Measurements from ENCODE around the gene MGMT. TPM values are rescaled to one million over a fixed set of nuclear protein-coding genes. Genes with fewer than 3 reads are reported as not detected.

MGMT gene
- total RNA-seq, 1 experiment from 2014 or later = 21.2 TPM

GRCh38 chr10:129740532-129741279 is 273.7 kb downstream of the MGMT start:
- H3K27ac ChIP-seq = no peak overlapping the region
- no peak for DNase-seq
- H3K4me1 ChIP-seq (replicated peaks; ENCODE audit: insufficient read depth) = no peaks in the 10 kb centered on the region
- ChIA-PET CTCF (no interaction called here), POLR2A (ENCODE audit: unreplicated experiment) (no interaction called here)
- TF ChIP-seq EZH2 (IDR thresholded peaks at IDR 0.05; ENCODE audit: low read depth) = no peak
- TF ChIP-seq, protein P1, sequence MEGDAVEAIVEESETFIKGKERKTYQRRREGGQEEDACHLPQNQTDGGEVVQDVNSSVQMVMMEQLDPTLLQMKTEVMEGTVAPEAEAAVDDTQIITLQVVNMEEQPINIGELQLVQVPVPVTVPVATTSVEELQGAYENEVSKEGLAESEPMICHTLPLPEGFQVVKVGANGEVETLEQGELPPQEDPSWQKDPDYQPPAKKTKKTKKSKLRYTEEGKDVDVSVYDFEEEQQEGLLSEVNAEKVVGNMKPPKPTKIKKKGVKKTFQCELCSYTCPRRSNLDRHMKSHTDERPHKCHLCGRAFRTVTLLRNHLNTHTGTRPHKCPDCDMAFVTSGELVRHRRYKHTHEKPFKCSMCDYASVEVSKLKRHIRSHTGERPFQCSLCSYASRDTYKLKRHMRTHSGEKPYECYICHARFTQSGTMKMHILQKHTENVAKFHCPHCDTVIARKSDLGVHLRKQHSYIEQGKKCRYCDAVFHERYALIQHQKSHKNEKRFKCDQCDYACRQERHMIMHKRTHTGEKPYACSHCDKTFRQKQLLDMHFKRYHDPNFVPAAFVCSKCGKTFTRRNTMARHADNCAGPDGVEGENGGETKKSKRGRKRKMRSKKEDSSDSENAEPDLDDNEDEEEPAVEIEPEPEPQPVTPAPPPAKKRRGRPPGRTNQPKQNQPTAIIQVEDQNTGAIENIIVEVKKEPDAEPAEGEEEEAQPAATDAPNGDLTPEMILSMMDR (conservative IDR thresholded peaks at IDR 0.05) = no peak
- H3K36me3 ChIP-seq (ENCODE audit: low read depth) = no peaks in the 10 kb centered on the region
- intact Hi-C loops (cut with micrococcal nuclease; ENCODE audit: unreplicated experiment) = no loop called here
- no peaks in the 10 kb centered on the region for H3K79me2 ChIP-seq (ENCODE audit: low read depth)
- no peaks in the 10 kb centered on the region for H3F3A ChIP-seq (ENCODE audit: insufficient read depth, low read depth)
- no peaks in the 10 kb centered on the region for H3K9me3 ChIP-seq (ENCODE audit: insufficient read depth, low read depth)
- no peak overlapping the region for H3K4me3 ChIP-seq
- no peak overlapping the region for H3K4me2 ChIP-seq
- H3K27me3 ChIP-seq (ENCODE audit: insufficient read depth, low read depth) = no peaks in the 10 kb centered on the region
- H2AFZ ChIP-seq = no peak overlapping the region
- no peaks in the 10 kb centered on the region for H3K9me2 ChIP-seq (ENCODE audit: insufficient read depth)
- BruUV-seq (replicated peaks) = no TSS peak
- H4K20me1 ChIP-seq (ENCODE audit: insufficient read depth) = no peaks in the 10 kb centered on the region

GRCh38 chr10:129741280-129741977 is 274.4 kb downstream of the MGMT start:
- ChIA-PET CTCF (no interaction called here), POLR2A (ENCODE audit: unreplicated experiment) (no interaction called here)
- no TSS peak for BruUV-seq (replicated peaks)
- no peaks in the 10 kb centered on the region for H3K36me3 ChIP-seq (ENCODE audit: low read depth)
- H3K4me1 ChIP-seq (replicated peaks; ENCODE audit: insufficient read depth) = no peaks in the 10 kb centered on the region
- H3K9me3 ChIP-seq (ENCODE audit: insufficient read depth, low read depth) = no peaks in the 10 kb centered on the region
- TF ChIP-seq, protein P1 (conservative IDR thresholded peaks at IDR 0.05) = no peak
- intact Hi-C loops (cut with micrococcal nuclease; ENCODE audit: unreplicated experiment) = no loop called here
- no peak overlapping the region for H3K27ac ChIP-seq
- H3F3A ChIP-seq (ENCODE audit: insufficient read depth, low read depth) = no peaks in the 10 kb centered on the region
- H4K20me1 ChIP-seq (ENCODE audit: insufficient read depth) = no peaks in the 10 kb centered on the region
- DNase-seq = no peak
- no peak overlapping the region for H3K4me3 ChIP-seq
- no peak overlapping the region for H2AFZ ChIP-seq
- H3K27me3 ChIP-seq (ENCODE audit: insufficient read depth, low read depth) = no peaks in the 10 kb centered on the region
- no peaks in the 10 kb centered on the region for H3K79me2 ChIP-seq (ENCODE audit: low read depth)
- H3K9me2 ChIP-seq (ENCODE audit: insufficient read depth) = no peaks in the 10 kb centered on the region
- no peak overlapping the region for H3K4me2 ChIP-seq

DNA sequence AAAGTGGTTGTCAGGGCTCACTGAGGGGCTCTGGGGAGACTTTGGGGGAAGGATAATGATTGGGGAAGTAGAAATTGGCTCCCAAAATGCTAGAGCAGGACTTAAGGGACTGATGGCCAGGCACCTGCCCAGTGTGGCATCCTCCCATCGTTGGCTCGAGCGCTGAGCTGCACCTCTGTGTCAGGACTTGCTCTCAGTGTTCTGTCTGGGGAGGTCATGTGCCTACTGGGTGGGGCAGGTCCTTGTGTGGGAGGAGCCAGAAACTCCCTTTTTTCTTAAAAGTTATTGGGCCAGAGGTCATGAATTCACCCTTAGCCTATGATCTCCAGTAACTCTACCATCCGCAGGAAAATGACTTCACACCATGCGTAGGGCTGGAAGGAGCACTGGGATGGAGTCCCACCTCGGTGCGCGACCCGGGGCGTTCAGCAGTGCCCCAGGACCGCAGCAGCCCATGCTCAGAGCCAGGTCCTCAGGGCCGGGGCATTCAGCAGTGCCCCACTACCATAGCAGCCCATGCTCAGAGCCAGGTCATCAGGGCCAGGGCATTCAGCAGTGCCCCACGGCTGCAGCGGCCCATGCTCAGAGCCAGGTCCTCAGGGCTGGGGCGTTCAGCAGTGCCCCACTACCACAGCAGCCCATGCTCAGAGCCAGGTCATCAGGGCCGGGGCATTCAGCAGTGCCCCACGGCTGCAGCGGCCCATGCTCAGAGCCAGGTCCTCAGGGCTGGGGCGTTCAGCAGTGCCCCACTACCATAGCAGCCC is 275.1 kb downstream of the MGMT start:
- CTCF ChIA-PET = no interaction called here
- TF ChIP-seq, protein P1 (conservative IDR thresholded peaks at IDR 0.05) = no peak
- no peak for TF ChIP-seq EZH2 (IDR thresholded peaks at IDR 0.05; ENCODE audit: low read depth)
- H3K4me1 ChIP-seq (replicated peaks; ENCODE audit: insufficient read depth) = no peaks in the 10 kb centered on the region
- H3F3A ChIP-seq (ENCODE audit: insufficient read depth, low read depth) = no peaks in the 10 kb centered on the region
- H3K36me3 ChIP-seq (ENCODE audit: low read depth) = no peaks in the 10 kb centered on the region
- H3K27ac ChIP-seq = no peak overlapping the region
- intact Hi-C loops (cut with micrococcal nuclease; ENCODE audit: unreplicated experiment) = no loop called here
- H3K9me2 ChIP-seq (ENCODE audit: insufficient read depth) = no peaks in the 10 kb centered on the region
- H3K4me2 ChIP-seq = no peak overlapping the region
- no TSS peak for BruUV-seq (replicated peaks)
- H3K4me3 ChIP-seq = no peak overlapping the region
- no peak for DNase-seq
- no peak overlapping the region for H2AFZ ChIP-seq
- POLR2A ChIA-PET (ENCODE audit: unreplicated experiment) = no interaction called here
- no peaks in the 10 kb centered on the region for H3K27me3 ChIP-seq (ENCODE audit: insufficient read depth, low read depth)
- H3K9me3 ChIP-seq (ENCODE audit: insufficient read depth, low read depth) = no peaks in the 10 kb centered on the region
- H3K79me2 ChIP-seq (ENCODE audit: low read depth) = no peaks in the 10 kb centered on the region
- H4K20me1 ChIP-seq (ENCODE audit: insufficient read depth) = no peaks in the 10 kb centered on the region

Data from PC-9 (cell line).